Measurements from ENCODE around the gene KBTBD12.

- no peak for TF ChIP-seq CTCF (IDR thresholded peaks at IDR 0.05)
- TF ChIP-seq POLR2A (IDR thresholded peaks at IDR 0.05): no peak
Observed at GRCh38 chr3:127927829-127928604, 13.0 kb downstream of the KBTBD12 start.

Measured in heart left ventricle (tissue), 13 donors.